GM15510 (cell line): Measurements from ENCODE around the gene UTP3.

Source experiments
- POLR2A ChIP-seq: IDR thresholded peaks from 3 replicates; pipeline ENCODE4 v1.6.1; 2011; ENCODE audit warnings: borderline replicate concordance; ENCODE audit not compliant: insufficient read length; ENCODE audit errors: extremely low read depth

The UTP3 gene

DNA sequence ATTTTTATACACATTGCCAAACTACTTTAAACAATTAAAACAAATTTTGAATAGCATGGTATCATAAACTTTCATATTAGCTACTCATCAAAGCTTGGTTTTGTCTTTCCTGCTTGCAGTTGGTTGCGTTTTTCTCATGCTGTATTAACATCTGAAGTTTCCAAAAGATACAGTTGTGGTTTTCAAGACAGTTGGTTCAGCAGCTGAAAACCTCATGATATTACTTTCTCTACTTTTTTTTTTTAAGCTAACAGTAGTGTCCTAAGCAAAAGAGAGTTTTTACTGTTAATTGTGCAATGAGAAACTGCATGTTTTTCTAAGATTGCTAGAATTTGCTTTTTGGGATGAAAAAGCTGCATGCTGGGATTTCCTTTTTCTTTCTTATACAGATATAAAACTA lies 48.7 kb downstream of the UTP3 start:
- TF ChIP-seq POLR2A = no peak

DNA sequence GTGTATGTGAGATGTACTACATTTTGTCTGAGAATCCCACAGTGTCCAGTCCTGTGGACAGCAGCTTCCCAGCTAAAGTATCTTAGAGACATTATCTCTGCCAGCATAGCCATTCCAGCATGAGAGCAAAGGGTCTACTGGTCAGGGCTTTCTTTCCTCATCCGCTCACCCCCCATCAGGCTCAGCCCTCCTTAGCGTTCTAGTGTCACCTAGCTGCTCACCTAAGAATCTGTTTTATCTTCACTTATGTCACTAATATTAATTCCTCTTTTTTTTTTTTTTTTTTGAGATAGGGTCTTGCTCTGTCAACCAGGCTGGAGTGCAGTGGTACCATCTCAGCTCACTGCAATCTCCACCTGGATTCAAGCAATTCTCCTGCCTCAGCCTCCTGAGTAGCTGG lies 49.1 kb downstream of the UTP3 start:
- TF ChIP-seq POLR2A = no peak

DNA sequence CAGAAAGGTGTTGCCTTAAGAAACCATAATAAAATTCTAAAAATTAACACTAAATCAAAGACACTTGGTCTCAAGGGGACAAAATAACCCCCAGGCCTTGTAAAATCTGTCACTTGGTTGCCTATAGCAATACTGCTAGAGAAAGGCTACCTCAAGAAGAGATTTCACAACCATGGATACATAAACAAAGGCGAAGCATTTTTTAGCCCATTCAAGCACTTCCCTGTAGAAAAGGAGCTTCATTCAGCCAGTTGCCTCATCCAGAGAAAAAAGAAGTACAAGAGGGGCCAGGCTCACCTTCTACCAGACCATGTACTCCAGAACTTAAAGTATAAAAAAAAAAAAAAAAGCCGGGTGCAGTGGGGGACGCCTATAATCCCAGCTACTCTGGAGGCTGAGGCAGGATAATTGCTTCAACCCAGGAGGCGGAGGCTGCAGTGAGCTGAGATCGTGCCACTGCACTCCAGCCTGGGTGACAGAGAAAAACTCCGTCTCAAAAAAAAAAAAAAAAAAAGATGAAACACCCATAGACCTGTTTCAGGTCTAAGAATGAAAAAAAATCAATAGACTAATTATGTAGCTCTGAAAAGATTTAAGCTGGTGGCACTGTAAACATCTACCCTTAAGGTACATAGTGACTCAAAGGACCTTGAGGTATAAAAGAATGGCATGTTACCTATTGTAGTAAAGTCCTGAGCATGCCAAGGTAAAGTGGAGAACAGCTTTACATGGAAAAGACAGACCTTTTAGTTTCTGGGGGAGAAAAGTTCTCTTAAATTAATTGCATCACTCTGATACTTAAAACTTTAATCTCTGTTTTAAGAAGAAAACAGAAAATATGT lies 51.4 kb downstream of the UTP3 start:
- TF ChIP-seq POLR2A = no peak
